Glutamatergic neuron (in vitro differentiated cells): ENCODE results near the gene CRYBG2. TPM values are rescaled to one million over a fixed set of nuclear protein-coding genes. Genes with fewer than 3 reads are reported as not detected.

Experiments
- DNase-seq: peaks from one replicate; pipeline ENCODE4 v3.0.0; 2022
- H3K27ac Mint-ChIP-seq: one replicate; pipeline ENCODE4 v1.8.0; 2020; ENCODE audit warnings: mild to moderate bottlenecking, mixed read lengths, inconsistent platforms; ENCODE audit not compliant: unreplicated experiment
- H3K27me3 Mint-ChIP-seq: one replicate; pipeline ENCODE4 v1.8.0; 2020; ENCODE audit warnings: mild to moderate bottlenecking, moderate library complexity, mixed read lengths, inconsistent platforms; ENCODE audit not compliant: unreplicated experiment
- H3K36me3 Mint-ChIP-seq: one replicate; pipeline ENCODE4 v1.8.0; 2020; ENCODE audit warnings: mild to moderate bottlenecking, mixed read lengths, inconsistent platforms; ENCODE audit not compliant: unreplicated experiment
- H3K4me1 Mint-ChIP-seq: one replicate; pipeline ENCODE4 v1.8.0; 2020; ENCODE audit warnings: mild to moderate bottlenecking, low read depth, mixed read lengths, inconsistent platforms; ENCODE audit not compliant: unreplicated experiment
- H3K4me3 Mint-ChIP-seq: one replicate; pipeline ENCODE4 v1.8.0; 2020; ENCODE audit warnings: mild to moderate bottlenecking, mixed read lengths, inconsistent platforms; ENCODE audit not compliant: unreplicated experiment
- H3K9me3 Mint-ChIP-seq: one replicate; pipeline ENCODE4 v1.8.0; 2020; ENCODE audit warnings: mild to moderate bottlenecking, moderate library complexity, mixed read lengths, inconsistent platforms; ENCODE audit not compliant: unreplicated experiment
- total RNA-seq: library from RNA; stranded (reverse); fragmentation: NEBNext Ultra II Directional; extraction: Animal tissue kit (Norgen Biotek cat#: 25700); gene quantifications from one replicate; pipeline ENCODE4 v1.2.1, GENCODE V29; 2021; ENCODE audit not compliant: unreplicated experiment
- TF ChIP-seq, protein P1 (sequence below): fragments of 200-600 bp; sonication (generic); IDR thresholded peaks from one replicate; pipeline ENCODE4 v1.5.0; 2021; ENCODE audit not compliant: partially characterized antibody, unreplicated experiment

CRYBG2 gene
- total RNA-seq, 1 donor from 2014 or later, result 2.2 TPM

GRCh38 chr1:26290122-26290881 lies 63.6 kb downstream of the CRYBG2 start:
- Mint-ChIP-seq H3K27me3 (peaks cover 6% of the 10 kb centered on the region), H3K4me1 (peaks cover 27% of the 10 kb centered on the region)

GRCh38 chr1:26289158-26290059 lies 64.5 kb downstream of the CRYBG2 start:
- TF ChIP-seq, protein P1, sequence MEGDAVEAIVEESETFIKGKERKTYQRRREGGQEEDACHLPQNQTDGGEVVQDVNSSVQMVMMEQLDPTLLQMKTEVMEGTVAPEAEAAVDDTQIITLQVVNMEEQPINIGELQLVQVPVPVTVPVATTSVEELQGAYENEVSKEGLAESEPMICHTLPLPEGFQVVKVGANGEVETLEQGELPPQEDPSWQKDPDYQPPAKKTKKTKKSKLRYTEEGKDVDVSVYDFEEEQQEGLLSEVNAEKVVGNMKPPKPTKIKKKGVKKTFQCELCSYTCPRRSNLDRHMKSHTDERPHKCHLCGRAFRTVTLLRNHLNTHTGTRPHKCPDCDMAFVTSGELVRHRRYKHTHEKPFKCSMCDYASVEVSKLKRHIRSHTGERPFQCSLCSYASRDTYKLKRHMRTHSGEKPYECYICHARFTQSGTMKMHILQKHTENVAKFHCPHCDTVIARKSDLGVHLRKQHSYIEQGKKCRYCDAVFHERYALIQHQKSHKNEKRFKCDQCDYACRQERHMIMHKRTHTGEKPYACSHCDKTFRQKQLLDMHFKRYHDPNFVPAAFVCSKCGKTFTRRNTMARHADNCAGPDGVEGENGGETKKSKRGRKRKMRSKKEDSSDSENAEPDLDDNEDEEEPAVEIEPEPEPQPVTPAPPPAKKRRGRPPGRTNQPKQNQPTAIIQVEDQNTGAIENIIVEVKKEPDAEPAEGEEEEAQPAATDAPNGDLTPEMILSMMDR, result no peak
- Mint-ChIP-seq H3K27me3 (peaks cover 11% of the 10 kb centered on the region), H3K36me3 (no peaks in the 10 kb centered on the region), H3K9me3 (peaks cover 14% of the 10 kb centered on the region), H3K4me1 (peaks cover 36% of the 10 kb centered on the region), H3K27ac (peak overlapping the region; percentile 22), H3K4me3 (no peak overlapping the region)
- no peak for DNase-seq

More at GRCh38 chr1:26290122-26290881, 63.6 kb downstream of the CRYBG2 start:
- H3K9me3 Mint-ChIP-seq, result peaks cover 12% of the 10 kb centered on the region
- H3K4me3 Mint-ChIP-seq, result peak overlapping the region; percentile 20
- H3K36me3 Mint-ChIP-seq, result no peaks in the 10 kb centered on the region
- TF ChIP-seq, protein P1, result no peak
- no peak for DNase-seq
- H3K27ac Mint-ChIP-seq, result peak overlapping the region; percentile 68

GRCh38 chr1:26288311-26288941 lies 65.5 kb downstream of the CRYBG2 start:
- no peak for DNase-seq
- H3K27ac Mint-ChIP-seq, result peak overlapping the region; percentile 97
- H3K4me3 Mint-ChIP-seq, result no peak overlapping the region
- peaks cover 11% of the 10 kb centered on the region for H3K27me3 Mint-ChIP-seq
- peaks cover 14% of the 10 kb centered on the region for H3K9me3 Mint-ChIP-seq
- H3K36me3 Mint-ChIP-seq, result no peaks in the 10 kb centered on the region
- H3K4me1 Mint-ChIP-seq, result peaks cover 37% of the 10 kb centered on the region
- TF ChIP-seq, protein P1, result no peak

DNA sequence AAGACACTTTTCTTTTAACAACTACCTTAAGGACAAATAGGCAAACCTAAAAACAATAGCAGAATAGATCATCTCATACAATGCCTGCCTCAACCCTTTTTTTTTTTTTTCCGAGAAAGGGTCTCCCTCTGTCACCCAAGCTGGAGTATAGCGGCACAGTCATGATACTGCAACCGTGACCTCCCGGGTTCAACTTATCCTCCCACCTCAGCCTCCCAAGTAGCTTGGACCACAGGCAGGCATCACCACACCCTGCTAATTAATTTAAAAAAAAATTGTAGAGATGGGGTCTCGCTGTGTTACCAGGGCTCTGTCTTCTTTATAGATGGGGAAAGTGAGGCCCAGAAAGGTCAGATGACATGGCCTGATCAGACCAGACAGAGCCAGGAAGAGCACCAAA lies 66.1 kb downstream of the CRYBG2 start:
- H3K27me3 Mint-ChIP-seq, result peaks cover 11% of the 10 kb centered on the region
- peaks cover 40% of the 10 kb centered on the region for H3K4me1 Mint-ChIP-seq
- no peak for DNase-seq
- TF ChIP-seq, protein P1, result no peak
- no peaks in the 10 kb centered on the region for H3K36me3 Mint-ChIP-seq
- H3K27ac Mint-ChIP-seq, result peak overlapping the region; percentile 97
- peak overlapping the region; percentile 39 for H3K4me3 Mint-ChIP-seq
- peaks cover 14% of the 10 kb centered on the region for H3K9me3 Mint-ChIP-seq
